Activated CD4-positive, alpha-beta memory T cell treated with anti-CD3 and anti-CD28 coated beads, Interleukin-2, amount 10 ng/mL, durations not matched to agents 7 days and 5 days (primary cell): ENCODE data around the gene COG4. TPM values are rescaled to one million over a fixed set of nuclear protein-coding genes. Genes with fewer than 3 reads are reported as not detected.
A peak's percentile ranks its signal among the peaks of the same experiment; 100 is the strongest.

Experiments
- CTCF ChIA-PET: fragments of 350-600 bp; sonication (Branson Sonifier 250); formaldehyde crosslinking; loops from one replicate; lab custom pipeline; 2021; ENCODE audit warnings: antibody characterized with exemption, inconsistent platforms; lab: Charles Lee
- POLR2A ChIA-PET: fragments of 350-600 bp; sonication (Branson Sonifier 250); formaldehyde crosslinking; loops from one replicate; lab custom pipeline; 2021; ENCODE audit warnings: antibody characterized with exemption; lab: Charles Lee
- DNase-seq: peaks from one replicate; pipeline ENCODE4 v3.0.0-alpha.2; 2020
- H3K27ac Mint-ChIP-seq: one replicate; pipeline ENCODE4 v1.8.0; 2021; ENCODE audit warnings: mild to moderate bottlenecking, mixed read lengths
- H3K27me3 Mint-ChIP-seq: one replicate; pipeline ENCODE4 v1.8.0; 2021; ENCODE audit warnings: mixed read lengths
- H3K36me3 Mint-ChIP-seq: one replicate; pipeline ENCODE4 v1.8.0; 2021; ENCODE audit warnings: low read depth, mixed read lengths
- H3K4me1 Mint-ChIP-seq: one replicate; pipeline ENCODE4 v1.8.0; 2021; ENCODE audit warnings: mixed read lengths
- H3K4me3 Mint-ChIP-seq: one replicate; pipeline ENCODE4 v1.8.0; 2021; ENCODE audit warnings: mild to moderate bottlenecking, mixed read lengths
- H3K9me3 Mint-ChIP-seq: one replicate; pipeline ENCODE4 v1.8.0; 2021; ENCODE audit warnings: mixed read lengths
- total RNA-seq, 2 experiments: library from RNA; stranded (reverse); gene quantifications; one replicate each; pipeline ENCODE4 v1.2.3, GENCODE V29; 2021

COG4 gene
- total RNA-seq = 10 to 100 TPM; 71.2 to 71.4 TPM

GRCh38 chr16:70523076-70523742 lies at the start of gene COG4:
Gene COG4, minus strand, starts transcription at chr16:70523554. Its CDS starts 11 bp downstream, at chr16:70523543.
- CTCF ChIA-PET = interaction anchor here (0.6 to 1.5 kb wide), 5 partner anchors 14 to 1322 kb away, joined by 3 to 5 read pairs (median 4); partner anchors contain the start of gene DDX19B
- Mint-ChIP-seq H3K4me1 (peaks cover 45% of the 10 kb centered on the region), H3K4me3 (peak within 1 kb of the TSS; percentile 93), H3K9me3 (no peaks in the 10 kb centered on the region), H3K27me3 (no peaks in the 10 kb centered on the region), H3K27ac (peak within 1 kb of the TSS; percentile 95), H3K36me3 (peaks cover 61% of the 10 kb centered on the region)
- peak; percentile 92 for DNase-seq
- POLR2A ChIA-PET = interaction anchor here (0.7 to 5.2 kb wide), 19 partner anchors 9 to 272 kb away, joined by 3 to 82 read pairs (median 7); partner anchors contain the start of genes AARS1, DDX19A, EXOSC6 and FCSK

- POLR2A ChIA-PET = interaction anchor here (0.9 to 2.7 kb wide), 3 partner anchors 9 to 20 kb away, joined by 3 to 7 read pairs (median 3); no protein-coding TSS in a partner anchor
- DNase-seq = no peak
- H3K27ac Mint-ChIP-seq = peak overlapping the region; percentile 64
- H3K27me3 Mint-ChIP-seq = no peaks in the 10 kb centered on the region
- H3K9me3 Mint-ChIP-seq = no peaks in the 10 kb centered on the region
- peaks cover 26% of the 10 kb centered on the region for H3K4me1 Mint-ChIP-seq
- peaks cover 67% of the 10 kb centered on the region for H3K36me3 Mint-ChIP-seq
- CTCF ChIA-PET = interaction anchor here (1.2 to 1.6 kb wide), 3 partner anchors 10 to 198 kb away, joined by 3 to 5 read pairs (median 3); no protein-coding TSS in a partner anchor
- no peak overlapping the region for H3K4me3 Mint-ChIP-seq
Observed at GRCh38 chr16:70572926-70573270, 49.5 kb upstream of the COG4 start.

DNA sequence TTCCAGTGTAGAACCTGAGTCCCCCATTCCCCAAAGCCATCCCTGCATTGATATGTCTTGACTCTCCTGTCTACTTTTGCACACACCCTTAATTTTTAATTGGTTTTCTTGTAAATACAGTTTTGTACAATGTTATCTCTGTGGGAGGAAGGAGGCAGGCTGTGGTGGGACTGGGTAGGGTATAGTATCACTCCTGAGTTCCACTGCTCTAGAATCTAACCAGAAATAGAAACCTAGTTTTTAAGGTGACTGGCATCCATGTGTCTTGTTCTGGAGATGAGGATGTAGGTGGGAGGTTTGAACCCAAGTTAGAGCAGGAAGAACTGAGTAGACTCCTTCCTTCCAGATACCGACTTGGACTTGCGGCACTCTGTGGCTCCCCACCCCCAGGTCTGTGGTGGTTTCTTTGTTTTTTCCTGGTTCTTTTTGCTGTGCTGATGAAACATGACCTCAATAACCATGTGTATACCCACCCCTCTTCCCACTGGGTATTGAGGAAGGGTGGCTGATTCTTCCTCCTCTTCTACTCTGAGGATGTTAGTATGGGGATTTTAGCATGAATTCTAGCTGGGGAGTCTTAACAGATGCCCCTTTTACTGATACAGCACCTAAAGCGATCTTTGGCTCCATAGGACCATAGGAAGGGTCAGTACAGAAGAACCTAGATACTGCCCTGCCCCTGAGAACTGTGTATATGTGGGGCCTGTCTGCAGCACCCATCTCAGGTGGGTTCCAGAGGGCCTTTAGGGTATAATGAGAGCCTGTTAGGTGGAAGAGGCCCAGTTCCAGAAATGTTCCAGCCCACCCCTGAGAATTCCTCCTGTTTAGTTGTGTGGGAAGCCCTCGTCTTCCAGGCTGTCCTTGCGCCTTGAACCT lies 48.9 kb upstream of the COG4 start:
- Mint-ChIP-seq H3K4me3 (no peak overlapping the region), H3K4me1 (peaks cover 26% of the 10 kb centered on the region), H3K27me3 (no peaks in the 10 kb centered on the region), H3K27ac (peak overlapping the region; percentile 64), H3K9me3 (no peaks in the 10 kb centered on the region), H3K36me3 (peaks cover 72% of the 10 kb centered on the region)
- DNase-seq = no peak
- POLR2A ChIA-PET = interaction anchor here (0.9 to 2.7 kb wide), 3 partner anchors 8 to 20 kb away, joined by 3 to 7 read pairs (median 3); no protein-coding TSS in a partner anchor
- CTCF ChIA-PET = interaction anchor here (1.2 to 1.6 kb wide), 3 partner anchors 11 to 199 kb away, joined by 3 to 5 read pairs (median 3); no protein-coding TSS in a partner anchor

GRCh38 chr16:70571623-70572022 lies 48.3 kb upstream of the COG4 start:
- Mint-ChIP-seq H3K4me3 (no peak overlapping the region), H3K36me3 (peaks cover 79% of the 10 kb centered on the region)
- POLR2A ChIA-PET = no interaction called here

GRCh38 chr16:70570967-70571570 lies 47.7 kb upstream of the COG4 start:
- peaks cover 78% of the 10 kb centered on the region for H3K36me3 Mint-ChIP-seq
- CTCF ChIA-PET = no interaction called here
- no peaks in the 10 kb centered on the region for H3K9me3 Mint-ChIP-seq
- peak; percentile 14 for DNase-seq
- no peaks in the 10 kb centered on the region for H3K27me3 Mint-ChIP-seq
- H3K4me3 Mint-ChIP-seq = no peak overlapping the region
- POLR2A ChIA-PET = no interaction called here
- peaks cover 24% of the 10 kb centered on the region for H3K4me1 Mint-ChIP-seq
- H3K27ac Mint-ChIP-seq = no peak overlapping the region

More at GRCh38 chr16:70571623-70572022, 48.3 kb upstream of the COG4 start:
- no peaks in the 10 kb centered on the region for H3K9me3 Mint-ChIP-seq
- H3K27me3 Mint-ChIP-seq = no peaks in the 10 kb centered on the region
- H3K27ac Mint-ChIP-seq = peak overlapping the region; percentile 64
- CTCF ChIA-PET = no interaction called here
- no peak for DNase-seq
- peaks cover 28% of the 10 kb centered on the region for H3K4me1 Mint-ChIP-seq

GRCh38 chr16:70569752-70570151 lies 46.4 kb upstream of the COG4 start:
- Mint-ChIP-seq H3K27ac (no peak overlapping the region), H3K36me3 (peaks cover 86% of the 10 kb centered on the region), H3K4me3 (no peak overlapping the region), H3K4me1 (peaks cover 22% of the 10 kb centered on the region), H3K27me3 (no peaks in the 10 kb centered on the region), H3K9me3 (no peaks in the 10 kb centered on the region)
- DNase-seq = no peak
- ChIA-PET POLR2A (no interaction called here), CTCF (no interaction called here)

DNA sequence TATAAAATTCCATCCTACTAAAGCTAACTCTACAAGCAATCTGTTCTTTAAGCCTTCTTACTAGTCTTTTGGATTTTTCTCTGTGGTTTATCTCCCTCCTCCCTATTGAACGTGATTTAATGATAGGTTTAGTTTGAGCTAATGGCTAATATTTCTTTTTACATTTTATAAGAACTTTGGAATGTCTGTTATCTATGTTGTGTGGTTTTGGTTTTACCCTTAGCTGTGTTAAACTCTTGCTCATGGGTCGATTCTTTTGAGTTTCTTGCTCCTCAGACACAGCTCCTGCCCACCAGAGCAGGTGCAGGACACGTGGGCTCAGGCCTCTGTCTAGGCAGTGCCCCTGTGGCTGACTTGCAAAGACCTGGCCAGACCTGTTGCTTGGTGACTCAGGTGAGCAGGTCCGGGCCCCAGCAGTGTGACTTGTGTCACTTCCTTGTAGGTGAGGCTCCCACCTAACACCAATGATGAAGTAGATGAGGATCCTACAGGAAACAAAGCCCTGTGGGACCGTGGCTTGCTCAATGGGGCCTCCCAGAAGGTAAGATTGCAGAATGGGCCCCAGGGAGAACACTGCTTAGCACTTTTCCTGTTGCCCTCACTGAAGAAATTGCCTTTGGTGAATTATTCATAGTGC lies 45.4 kb upstream of the COG4 start:
- H3K4me3 Mint-ChIP-seq = no peak overlapping the region
- no peak for DNase-seq
- H3K4me1 Mint-ChIP-seq = peaks cover 27% of the 10 kb centered on the region
- no peaks in the 10 kb centered on the region for H3K27me3 Mint-ChIP-seq
- peaks cover 91% of the 10 kb centered on the region for H3K36me3 Mint-ChIP-seq
- CTCF ChIA-PET = no interaction called here
- POLR2A ChIA-PET = interaction anchor here (1.1 to 2.0 kb wide), 2 partner anchors 10 to 18 kb away, joined by 3 to 8 read pairs; no protein-coding TSS in a partner anchor
- H3K27ac Mint-ChIP-seq = no peak overlapping the region
- no peaks in the 10 kb centered on the region for H3K9me3 Mint-ChIP-seq

DNA sequence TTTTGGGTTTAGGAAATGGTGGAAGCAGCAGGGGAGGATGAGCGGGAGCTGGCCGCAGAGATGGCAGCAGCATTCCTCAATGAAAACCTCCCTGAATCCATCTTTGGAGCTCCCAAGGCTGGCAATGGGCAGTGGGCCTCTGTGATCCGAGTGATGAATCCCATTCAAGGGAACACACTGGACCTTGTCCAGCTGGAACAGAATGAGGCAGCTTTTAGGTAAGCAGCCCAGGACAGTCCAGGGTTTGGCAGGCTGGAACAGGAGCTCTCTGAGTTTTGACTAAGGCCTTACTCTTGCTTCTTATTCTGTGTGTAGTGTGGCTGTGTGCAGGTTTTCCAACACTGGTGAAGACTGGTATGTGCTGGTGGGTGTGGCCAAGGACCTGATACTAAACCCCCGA lies 41.7 kb upstream of the COG4 start:
- POLR2A ChIA-PET = interaction anchor here (3.3 kb wide), 1 partner anchor 40 kb away, joined by 8 read pairs; no protein-coding TSS in a partner anchor
- CTCF ChIA-PET = no interaction called here
- DNase-seq = no peak
- Mint-ChIP-seq H3K9me3 (no peaks in the 10 kb centered on the region), H3K27me3 (no peaks in the 10 kb centered on the region), H3K36me3 (peaks cover 87% of the 10 kb centered on the region), H3K27ac (no peak overlapping the region), H3K4me1 (peaks cover 11% of the 10 kb centered on the region), H3K4me3 (no peak overlapping the region)

- H3K27me3 Mint-ChIP-seq = no peaks in the 10 kb centered on the region
- peaks cover 84% of the 10 kb centered on the region for H3K36me3 Mint-ChIP-seq
- POLR2A ChIA-PET = interaction anchor here (0.9 to 3.3 kb wide), 3 partner anchors 10 to 217 kb away, joined by 3 to 8 read pairs (median 7); no protein-coding TSS in a partner anchor
Observed at GRCh38 chr16:70563636-70564035, 40.3 kb upstream of the COG4 start.

DNA sequence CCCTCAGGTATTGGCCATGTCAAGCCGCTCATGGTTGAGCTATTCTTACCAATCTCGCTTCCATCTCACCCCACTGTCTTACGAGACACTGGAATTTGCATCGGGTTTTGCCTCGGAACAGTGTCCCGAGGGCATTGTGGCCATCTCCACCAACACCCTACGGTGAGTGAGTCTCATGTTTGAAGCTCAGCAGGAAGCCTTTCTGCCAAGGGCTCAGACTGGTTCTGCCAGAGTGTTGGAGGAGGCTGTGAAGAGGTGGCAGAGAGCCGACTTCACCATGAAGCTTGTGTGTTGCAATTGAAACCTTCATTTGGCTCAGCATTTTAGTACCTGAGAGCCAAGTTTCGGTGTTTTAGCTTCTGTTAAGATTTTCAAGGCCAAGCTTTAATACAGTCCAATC lies 38.3 kb upstream of the COG4 start:
- DNase-seq = no peak
- CTCF ChIA-PET = interaction anchor here (1.5 kb wide), 1 partner anchor 53 kb away, joined by 5 read pairs; no protein-coding TSS in a partner anchor
- Mint-ChIP-seq H3K27ac (no peak overlapping the region), H3K4me3 (no peak overlapping the region), H3K4me1 (peaks cover 10% of the 10 kb centered on the region), H3K27me3 (no peaks in the 10 kb centered on the region), H3K36me3 (peaks cover 82% of the 10 kb centered on the region), H3K9me3 (no peaks in the 10 kb centered on the region)
- POLR2A ChIA-PET = interaction anchor here (0.8 to 1.0 kb wide), 2 partner anchors 8 to 10 kb away, joined by 3 read pairs; no protein-coding TSS in a partner anchor

More at GRCh38 chr16:70563636-70564035, 40.3 kb upstream of the COG4 start:
- CTCF ChIA-PET = no interaction called here
- no peak for DNase-seq
- H3K4me3 Mint-ChIP-seq = no peak overlapping the region
- peak overlapping the region; percentile 55 for H3K27ac Mint-ChIP-seq
- no peaks in the 10 kb centered on the region for H3K9me3 Mint-ChIP-seq
- H3K4me1 Mint-ChIP-seq = peaks cover 11% of the 10 kb centered on the region

GRCh38 chr16:70556063-70556462 lies 32.7 kb upstream of the COG4 start:
- DNase-seq = no peak
- H3K4me1 Mint-ChIP-seq = peaks cover 2% of the 10 kb centered on the region
- peaks cover 83% of the 10 kb centered on the region for H3K36me3 Mint-ChIP-seq
- no peak overlapping the region for H3K27ac Mint-ChIP-seq
- POLR2A ChIA-PET = interaction anchor here (2.0 kb wide), 1 partner anchor 10 kb away, joined by 6 read pairs; no protein-coding TSS in a partner anchor
- no peak overlapping the region for H3K4me3 Mint-ChIP-seq
- CTCF ChIA-PET = no interaction called here
- no peaks in the 10 kb centered on the region for H3K9me3 Mint-ChIP-seq
- H3K27me3 Mint-ChIP-seq = no peaks in the 10 kb centered on the region

DNA sequence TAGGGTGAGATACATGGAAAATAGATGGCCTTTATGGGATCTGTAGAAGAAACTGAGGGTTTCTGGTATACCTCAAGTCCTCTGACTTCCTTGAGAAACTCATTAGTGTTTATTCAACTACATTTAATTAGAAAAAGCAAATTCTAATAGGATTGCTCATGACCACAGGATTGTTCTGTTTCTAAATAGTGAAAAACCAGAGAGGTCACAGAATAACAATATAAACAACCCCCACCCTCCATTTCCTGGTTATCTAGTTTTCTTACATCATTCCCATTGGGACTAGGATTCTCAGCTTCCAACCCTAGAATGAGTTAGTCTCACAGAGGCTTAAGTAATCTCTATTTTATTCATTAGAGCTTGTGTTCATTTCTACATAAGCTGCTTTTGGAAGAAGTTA lies 30.3 kb upstream of the COG4 start:
- H3K4me3 Mint-ChIP-seq = no peak overlapping the region
- ChIA-PET CTCF (no interaction called here), POLR2A (interaction anchor here (1.1 to 2.2 kb wide), 4 partner anchors 9 to 247 kb away, joined by 3 to 6 read pairs (median 4); no protein-coding TSS in a partner anchor)
- H3K9me3 Mint-ChIP-seq = no peaks in the 10 kb centered on the region
- H3K27me3 Mint-ChIP-seq = no peaks in the 10 kb centered on the region
- peaks cover 84% of the 10 kb centered on the region for H3K36me3 Mint-ChIP-seq
- H3K4me1 Mint-ChIP-seq = peaks cover 7% of the 10 kb centered on the region
- H3K27ac Mint-ChIP-seq = no peak overlapping the region
- no peak for DNase-seq
